Large intestine (tissue), 3 donors: ENCODE results near the gene PLEKHA5. TPM values are rescaled to one million over a fixed set of nuclear protein-coding genes. Genes with fewer than 3 reads are reported as not detected.
"Not testable (repeated sequence)": the region's sequence is repeated elsewhere in the genome, so short reads cannot be mapped to it uniquely, and the experiment has no call there.

Experiments used
- DNase-seq, 2 donors: peaks; one replicate each; pipeline versions ENCODE4 v3.0.0 to v3.0.0-alpha.2; 2013
- H3K27ac ChIP-seq: one replicate; pipeline ENCODE4 v1.5.1; 2013; ENCODE audit warnings: low read length
- H3K27me3 ChIP-seq: 2 replicates; pipeline ENCODE4 v1.6.1; 2013; ENCODE audit warnings: low read length; ENCODE audit not compliant: control insufficient read depth, insufficient read depth
- H3K36me3 ChIP-seq: 2 replicates; pipeline ENCODE4 v1.6.1; 2013; ENCODE audit warnings: low read length; ENCODE audit not compliant: control insufficient read depth, insufficient read depth
- H3K4me1 ChIP-seq: one replicate; pipeline ENCODE4 v1.6.1; 2013; ENCODE audit warnings: low read length; ENCODE audit not compliant: control insufficient read depth, insufficient read depth
- H3K4me3 ChIP-seq: one replicate; pipeline ENCODE4 v1.5.1; 2013; ENCODE audit warnings: low read length
- H3K9me3 ChIP-seq: one replicate; pipeline ENCODE4 v1.6.1; 2013; ENCODE audit warnings: mild to moderate bottlenecking, low read depth, low read length, moderate library complexity; ENCODE audit not compliant: control insufficient read depth
- WGBS: methylation state at CpG from one replicate; pipeline ENCODE4 v1.1.5; 2013; ENCODE audit warnings: low lambda C conversion rate; ENCODE audit not compliant: insufficient coverage; 5-methylcytosine and 5-hydroxymethylcytosine counted together
- polyA plus RNA-seq: library from polyadenylated mRNA; unstranded; fragments of 120-200 nt; gene quantifications from one replicate; pipeline ENCODE4 v1.2.1, GENCODE V29; 2013

PLEKHA5 gene
- polyA plus RNA-seq, 1 donor: 43.8 TPM

- no peak overlapping the region for H3K4me3 ChIP-seq
- H3K4me1 ChIP-seq: no peaks in the 10 kb centered on the region
- DNase-seq: no peak
- H3K36me3 ChIP-seq: peaks cover 69% of the 10 kb centered on the region
- no peaks in the 10 kb centered on the region for H3K9me3 ChIP-seq
- WGBS: 95% methylated on average over 2 of the region's 2 CpGs
- H3K27me3 ChIP-seq: no peaks in the 10 kb centered on the region
- no peak overlapping the region for H3K27ac ChIP-seq
These were observed 221.8 kb downstream of the PLEKHA5 start for GRCh38 chr12:19351346-19351745.

- no peaks in the 10 kb centered on the region for H3K27me3 ChIP-seq
- H3K27ac ChIP-seq: no peak overlapping the region
- H3K4me1 ChIP-seq: no peaks in the 10 kb centered on the region
- H3K36me3 ChIP-seq: peaks cover 60% of the 10 kb centered on the region
- WGBS: 75% methylated on average over 2 of the region's 6 CpGs
- H3K9me3 ChIP-seq: no peaks in the 10 kb centered on the region
- DNase-seq: no peak
- no peak overlapping the region for H3K4me3 ChIP-seq
These were observed 240.2 kb downstream of the PLEKHA5 start for GRCh38 chr12:19369691-19370148.

- H3K9me3 ChIP-seq: no peaks in the 10 kb centered on the region
- 100% methylated on average over 1 of the region's 4 CpGs for WGBS
- H3K4me3 ChIP-seq: no peak overlapping the region
- H3K36me3 ChIP-seq: peaks cover 50% of the 10 kb centered on the region
- H3K27me3 ChIP-seq: no peaks in the 10 kb centered on the region
- DNase-seq: no peak
- H3K27ac ChIP-seq: no peak overlapping the region
- no peaks in the 10 kb centered on the region for H3K4me1 ChIP-seq
These were observed 244.1 kb downstream of the PLEKHA5 start for GRCh38 chr12:19373586-19373985.

- Histone ChIP-seq H3K36me3 (peaks cover 37% of the 10 kb centered on the region), H3K4me1 (no peaks in the 10 kb centered on the region)
These were observed 246.4 kb downstream of the PLEKHA5 start for GRCh38 chr12:19375888-19376287.

GRCh38 chr12:19376691-19377090, 247.2 kb downstream of the PLEKHA5 start:
- no peak for DNase-seq
- 100% methylated on average over 4 of the region's 5 CpGs for WGBS
- no peaks in the 10 kb centered on the region for H3K4me1 ChIP-seq

More at GRCh38 chr12:19375888-19376287, 246.4 kb downstream of the PLEKHA5 start:
- no peaks in the 10 kb centered on the region for H3K9me3 ChIP-seq
- DNase-seq: no peak
- no peak overlapping the region for H3K4me3 ChIP-seq
- no peak overlapping the region for H3K27ac ChIP-seq
- no peaks in the 10 kb centered on the region for H3K27me3 ChIP-seq
- no CpG with 5 or more reads among the region's 2 CpGs for WGBS

GRCh38 chr12:19382111-19382526, 252.6 kb downstream of the PLEKHA5 start:
- H3K27ac ChIP-seq: no peak overlapping the region
- H3K9me3 ChIP-seq: no peaks in the 10 kb centered on the region
- H3K27me3 ChIP-seq: no peaks in the 10 kb centered on the region
- no CpG with 5 or more reads among the region's 4 CpGs for WGBS
- no peak overlapping the region for H3K4me3 ChIP-seq
- DNase-seq: no peak
- H3K4me1 ChIP-seq: no peaks in the 10 kb centered on the region
- H3K36me3 ChIP-seq: peaks cover 17% of the 10 kb centered on the region

More at GRCh38 chr12:19376691-19377090, 247.2 kb downstream of the PLEKHA5 start:
- no peaks in the 10 kb centered on the region for H3K27me3 ChIP-seq
- no peak overlapping the region for H3K4me3 ChIP-seq
- H3K27ac ChIP-seq: no peak overlapping the region
- H3K9me3 ChIP-seq: no peaks in the 10 kb centered on the region
- H3K36me3 ChIP-seq: peaks cover 32% of the 10 kb centered on the region

- no peaks in the 10 kb centered on the region for H3K4me1 ChIP-seq
- DNase-seq: no peak
- no peaks in the 10 kb centered on the region for H3K9me3 ChIP-seq
- H3K36me3 ChIP-seq: peaks cover 15% of the 10 kb centered on the region
- no peak overlapping the region for H3K27ac ChIP-seq
- H3K4me3 ChIP-seq: no peak overlapping the region
- WGBS: 100% methylated on average over 1 of the region's 9 CpGs
- H3K27me3 ChIP-seq: no peaks in the 10 kb centered on the region
These were observed 253.0 kb downstream of the PLEKHA5 start for GRCh38 chr12:19382563-19382962.

- WGBS: 60% methylated on average over 1 of the region's 2 CpGs
- peak in 1 of 2 donors; percentile 16 for DNase-seq
- Histone ChIP-seq H3K4me1 (no peaks in the 10 kb centered on the region), H3K27me3 (no peaks in the 10 kb centered on the region), H3K4me3 (no peak overlapping the region), H3K9me3 (no peaks in the 10 kb centered on the region), H3K27ac (no peak overlapping the region), H3K36me3 (no peaks in the 10 kb centered on the region)
These were observed 257.6 kb downstream of the PLEKHA5 start for GRCh38 chr12:19387161-19387560.

- Histone ChIP-seq H3K27ac (no peak overlapping the region), H3K9me3 (no peaks in the 10 kb centered on the region), H3K4me1 (no peaks in the 10 kb centered on the region), H3K36me3 (no peaks in the 10 kb centered on the region), H3K27me3 (no peaks in the 10 kb centered on the region), H3K4me3 (no peak overlapping the region)
- WGBS: 82% methylated on average over 2 of the region's 2 CpGs
- DNase-seq: no peak
These were observed 258.6 kb downstream of the PLEKHA5 start for GRCh38 chr12:19388131-19388549.

GRCh38 chr12:19390051-19390598, 260.6 kb downstream of the PLEKHA5 start:
- no peaks in the 10 kb centered on the region for H3K27me3 ChIP-seq
- H3K27ac ChIP-seq: no peak overlapping the region
- DNase-seq: no peak
- H3K4me1 ChIP-seq: no peaks in the 10 kb centered on the region
- 73% methylated on average over 2 of the region's 3 CpGs for WGBS
- H3K9me3 ChIP-seq: no peaks in the 10 kb centered on the region
- H3K4me3 ChIP-seq: no peak overlapping the region
- H3K36me3 ChIP-seq: no peaks in the 10 kb centered on the region

GRCh38 chr12:19392644-19393043, 263.1 kb downstream of the PLEKHA5 start:
- H3K27ac ChIP-seq, H3K27me3 ChIP-seq, H3K4me3 ChIP-seq, H3K36me3 ChIP-seq, DNase-seq, H3K9me3 ChIP-seq, H3K4me1 ChIP-seq: not testable (repeated sequence)
- 83% methylated on average over 1 of the region's 8 CpGs for WGBS
